Stimulated activated CD4-positive, alpha-beta T cell treated with anti-CD3 and anti-CD28 coated beads, Interleukin-15, amount 100 ng/mL, for 1 hour (primary cell): ENCODE results near the gene IFRD1.
"Not testable (repeated sequence)": the region's sequence is repeated elsewhere in the genome, so short reads cannot be mapped to it uniquely, and the experiment has no call there.

Source experiments
- DNase-seq, 2 donors: peaks; one replicate each; pipeline ENCODE4 v3.0.0-alpha.2; 2020; ENCODE audit warnings: low read depth in 1 of 2, low spot score in 1 of 2

IFRD1 gene

DNA sequence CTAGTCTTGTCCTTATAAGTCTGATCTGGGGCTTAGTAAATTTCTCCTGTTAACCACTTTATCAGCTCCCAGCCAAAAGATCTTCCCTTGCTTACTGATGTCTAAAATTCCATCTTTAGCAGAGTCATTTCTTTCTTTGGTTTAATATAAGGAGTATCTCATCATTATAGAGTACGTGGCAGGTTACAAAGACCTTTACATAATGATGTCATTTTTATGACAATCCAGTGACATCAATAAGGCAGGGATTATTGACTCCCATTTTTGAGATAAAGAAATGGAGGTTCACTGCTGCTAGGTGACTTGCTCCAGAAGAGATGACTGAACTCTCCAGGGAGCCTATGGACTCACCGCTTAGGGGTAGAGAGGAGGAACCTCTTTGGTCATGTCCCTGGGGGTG, 8.1 kb upstream of the IFRD1 start:
- DNase-seq, result no peak

DNA sequence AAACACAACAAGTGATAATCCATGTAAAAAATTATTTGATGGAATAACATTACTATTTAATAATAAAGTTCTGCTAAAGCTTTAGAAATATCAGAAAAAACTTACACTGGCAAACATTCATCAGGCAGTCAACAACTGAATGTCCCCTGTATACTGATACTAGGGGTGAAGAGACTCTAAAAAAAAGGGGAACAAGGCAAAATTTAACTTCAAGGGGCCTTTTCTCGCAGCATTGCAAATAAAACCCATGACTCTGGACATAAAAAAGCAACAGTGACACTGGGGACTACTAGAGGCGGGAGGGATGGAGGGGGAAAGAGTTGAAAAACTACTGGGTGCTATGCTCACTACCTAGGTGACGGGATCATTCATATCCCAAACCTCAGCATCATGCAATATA, 5.8 kb upstream of the IFRD1 start:
- DNase-seq, result no peak

DNA sequence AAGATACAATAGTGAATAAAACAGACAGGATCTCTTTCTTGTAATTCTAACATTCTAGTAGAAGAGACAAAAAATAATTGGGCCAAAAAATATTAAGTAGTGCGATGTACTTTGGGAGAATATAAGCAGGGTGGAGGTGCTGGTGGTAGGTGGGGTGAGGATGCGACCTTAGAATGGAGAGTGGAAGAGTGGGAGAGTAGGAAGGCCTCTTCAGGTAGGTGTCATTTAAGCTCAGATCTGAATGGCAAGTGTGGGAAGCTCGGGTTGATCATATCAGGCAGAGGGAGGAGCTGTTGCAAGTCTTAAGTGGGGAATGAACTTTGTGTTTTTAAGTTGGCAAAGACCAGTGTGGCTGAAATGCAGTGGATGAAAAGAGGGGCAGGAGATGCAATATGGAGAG, 3.8 kb upstream of the IFRD1 start:
- DNase-seq, result no peak

DNA sequence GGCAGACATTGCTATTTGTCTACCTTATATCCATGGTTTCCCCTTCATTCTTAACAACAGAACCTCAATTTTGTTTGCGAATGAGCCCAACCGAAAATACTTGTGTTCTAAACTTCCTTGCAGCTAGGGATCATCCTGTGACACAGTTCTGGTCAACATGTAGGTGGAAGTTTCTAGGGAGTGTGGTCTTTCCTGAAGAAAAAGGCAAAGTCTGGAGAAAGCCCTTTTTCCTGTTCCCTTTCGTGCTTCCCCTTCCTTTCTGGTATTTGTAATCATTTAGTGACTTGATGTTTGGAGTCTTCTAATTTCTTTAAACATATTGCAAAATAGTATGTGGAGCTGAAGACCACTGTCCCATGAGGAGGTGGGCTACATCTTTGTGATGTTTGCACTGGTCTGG, 2.9 kb upstream of the IFRD1 start:
- DNase-seq, result no peak

DNA sequence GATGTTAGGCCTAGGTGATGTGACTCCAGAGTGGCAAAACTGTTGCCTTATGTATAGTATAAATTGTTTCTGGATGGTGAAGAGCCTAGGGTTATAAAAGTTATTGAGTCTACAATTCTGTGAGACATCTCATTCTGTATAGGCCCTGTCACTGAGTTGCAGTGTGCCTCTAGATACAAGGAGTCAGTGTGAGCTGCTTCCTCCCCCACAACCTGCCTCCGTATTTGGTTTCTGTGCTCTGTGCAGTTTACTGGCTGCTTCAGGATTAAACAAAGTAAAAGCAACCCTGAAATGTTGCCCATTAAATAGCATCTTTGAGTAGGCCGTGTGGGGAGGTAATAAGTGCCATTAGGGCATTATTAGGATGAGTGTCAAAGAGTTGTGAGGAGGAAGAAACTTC, 1.9 kb upstream of the IFRD1 start:
- DNase-seq, result no peak

DNA sequence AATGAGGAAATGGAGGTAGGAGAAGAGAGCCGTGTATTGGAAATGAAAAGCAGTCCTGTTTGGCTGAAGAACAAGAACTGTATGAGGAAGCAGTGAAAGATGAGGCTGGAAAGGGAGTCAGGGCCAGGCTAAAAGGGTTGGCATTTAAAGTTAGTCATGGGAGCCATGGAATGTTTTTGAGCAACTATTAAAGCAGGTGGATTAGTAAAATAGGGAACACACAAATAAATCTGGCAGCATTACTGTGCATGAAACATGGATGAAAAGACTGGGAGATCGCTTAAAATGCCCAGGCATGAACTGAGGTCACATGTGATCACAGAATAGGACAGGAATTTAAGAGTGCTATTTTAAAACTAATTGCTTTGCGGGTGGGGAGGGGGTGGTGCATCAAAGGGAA, 1.4 kb upstream of the IFRD1 start:
- DNase-seq, result no peak

DNA sequence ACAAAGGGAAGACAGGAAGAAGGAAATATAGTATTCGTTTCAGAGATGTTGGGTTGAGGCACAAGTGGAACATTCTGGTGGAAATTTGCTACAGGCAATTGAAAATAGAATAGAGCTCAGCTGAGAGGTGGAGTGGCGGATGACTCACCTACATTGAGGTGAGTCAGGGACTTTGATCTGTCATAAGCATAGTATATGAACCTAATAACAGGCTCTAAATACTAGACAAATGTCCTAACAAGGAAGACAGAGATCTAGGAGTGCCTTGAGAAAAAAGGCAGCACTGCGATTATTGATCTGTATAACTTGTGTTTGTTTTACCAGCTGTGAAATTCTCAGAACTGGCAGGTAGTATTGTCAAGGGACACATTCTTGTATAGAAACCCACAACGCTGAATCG, 907 bp upstream of the IFRD1 start:
- DNase-seq, result peak in 1 of 2 donors; percentile 15

DNA sequence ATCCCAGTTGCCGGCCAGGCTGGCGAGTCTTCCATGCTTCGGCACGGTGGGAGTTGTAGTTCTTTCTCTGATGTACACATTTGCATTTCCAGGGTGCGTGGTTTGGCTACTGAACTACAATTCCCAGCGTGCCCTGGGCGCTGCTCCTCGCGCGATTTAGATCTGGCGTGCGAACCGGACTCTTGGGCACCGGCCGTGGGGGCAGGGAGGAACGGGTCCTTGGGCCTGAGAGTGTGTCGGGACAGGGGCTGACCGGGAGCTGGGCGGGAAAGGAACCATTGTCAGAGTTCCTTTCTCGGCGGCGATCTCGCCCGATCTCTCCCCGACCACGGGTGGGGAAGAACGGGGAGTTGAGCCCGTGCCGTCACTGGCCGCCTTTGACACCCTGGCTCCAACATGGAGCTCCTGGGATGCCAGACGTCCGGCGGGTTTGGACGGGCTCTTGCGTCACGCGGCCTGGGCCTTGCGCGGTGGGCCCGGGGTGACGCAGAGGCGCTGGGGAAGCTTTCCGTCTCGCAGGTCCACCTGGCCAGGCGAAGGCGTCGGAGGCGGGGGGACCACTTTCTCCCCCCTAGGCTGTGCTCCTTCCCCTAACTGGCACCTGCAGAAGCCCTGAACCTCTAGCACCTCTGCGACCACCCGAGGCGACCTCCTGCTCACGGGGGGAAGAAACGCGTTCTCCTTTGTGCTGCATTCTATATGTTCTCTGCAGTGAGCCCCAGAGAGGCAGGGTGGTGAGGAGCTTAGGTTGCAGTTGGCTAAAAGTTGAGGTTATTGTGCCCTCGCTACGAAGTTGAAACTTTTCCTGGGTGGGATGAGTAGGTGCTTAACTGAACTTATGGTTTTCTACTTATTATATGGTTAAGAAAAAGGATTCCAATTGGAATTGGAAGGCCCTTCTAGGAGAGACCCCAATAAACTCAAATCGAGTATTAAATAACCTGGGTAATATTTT, 824 bp downstream of the IFRD1 start:
- peak; percentile 63 to 70 for DNase-seq

DNA sequence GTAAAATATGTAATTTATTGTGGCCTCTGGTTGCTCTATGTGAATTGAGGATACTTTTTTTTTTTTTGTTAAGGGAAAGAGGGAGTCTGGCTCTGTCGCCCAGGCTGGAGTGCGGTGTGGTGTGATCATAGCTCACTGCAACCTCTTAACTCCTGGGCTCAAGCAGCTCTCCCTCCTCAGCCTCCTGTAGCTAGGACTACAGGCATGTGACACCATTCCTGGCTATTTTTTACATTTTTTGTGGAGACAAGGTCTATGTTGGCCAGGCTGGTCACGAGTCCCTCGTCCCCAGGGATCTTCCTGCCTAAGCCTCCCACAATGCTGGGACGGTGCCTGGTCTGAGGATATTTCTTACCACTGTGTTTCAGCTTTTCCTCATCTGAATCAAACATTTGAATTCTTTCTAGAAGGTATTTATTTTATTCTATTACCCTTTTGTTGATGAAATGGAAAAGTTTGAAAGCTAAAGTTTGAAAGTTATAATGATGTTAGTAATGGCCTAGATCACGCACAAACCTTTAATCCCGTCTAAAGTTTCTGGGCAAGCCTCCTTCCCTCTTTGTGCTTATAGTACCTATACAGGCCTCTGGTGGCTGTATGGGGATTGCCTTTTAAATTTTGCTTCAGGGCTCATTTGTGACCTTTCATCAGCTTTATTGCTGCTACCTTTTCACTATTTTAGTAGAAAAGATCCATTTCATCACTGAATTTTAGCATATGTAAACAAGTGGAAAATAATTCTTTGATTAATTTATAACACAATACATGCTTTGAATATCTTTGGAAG, 2.0 kb downstream of the IFRD1 start:
- DNase-seq, result no peak

DNA sequence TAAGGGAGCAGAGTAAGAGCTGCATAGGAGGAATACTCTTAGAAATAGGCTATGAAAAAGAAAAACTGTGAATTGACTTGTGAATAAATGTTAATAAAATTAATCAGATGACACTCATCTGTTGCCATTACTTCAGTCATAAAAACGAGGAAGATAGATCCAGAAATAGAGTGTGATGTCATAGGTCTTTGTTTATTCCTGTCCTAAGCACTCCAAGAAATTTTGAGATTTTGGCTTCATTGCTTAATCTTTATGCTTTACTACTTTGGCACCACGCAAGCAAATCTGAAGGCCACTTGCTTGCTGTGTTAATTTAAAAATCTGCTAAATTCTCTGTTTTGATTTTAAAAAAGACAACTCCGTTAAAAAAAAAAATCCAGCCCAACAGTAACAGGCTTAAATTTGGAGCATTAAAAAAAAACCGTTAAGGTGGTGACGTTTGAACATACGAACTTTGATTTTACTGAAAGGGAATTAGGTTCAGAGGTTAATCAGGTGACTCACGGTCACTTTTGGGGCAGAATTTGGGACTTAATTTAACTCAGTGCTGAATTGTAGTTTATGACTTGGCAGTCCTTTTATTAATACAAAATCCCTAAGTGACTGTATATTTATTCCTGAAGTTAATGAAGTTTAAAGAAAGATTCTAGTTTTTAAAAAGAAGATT, 3.4 kb downstream of the IFRD1 start:
- DNase-seq, result no peak

DNA sequence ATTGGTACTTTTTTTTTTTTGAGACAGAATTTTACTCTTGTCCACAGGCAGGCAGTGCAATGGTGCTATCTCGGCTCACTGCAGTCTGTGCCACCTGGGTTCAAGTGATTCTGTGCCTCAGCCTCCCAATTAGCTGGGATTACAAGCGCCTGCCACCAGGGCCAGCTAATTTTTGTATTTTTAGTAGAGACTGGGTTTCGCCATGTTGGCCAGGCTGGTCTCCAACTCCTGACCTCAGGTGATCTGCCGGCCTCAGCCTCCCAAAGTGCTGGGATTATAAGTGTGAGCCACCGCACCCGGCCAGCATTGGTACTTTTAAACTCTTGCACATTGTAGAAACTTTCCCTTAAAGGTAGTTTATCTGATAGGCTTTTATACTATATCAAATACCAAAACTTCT, 3.9 kb downstream of the IFRD1 start:
- DNase-seq, result not testable (repeated sequence)

DNA sequence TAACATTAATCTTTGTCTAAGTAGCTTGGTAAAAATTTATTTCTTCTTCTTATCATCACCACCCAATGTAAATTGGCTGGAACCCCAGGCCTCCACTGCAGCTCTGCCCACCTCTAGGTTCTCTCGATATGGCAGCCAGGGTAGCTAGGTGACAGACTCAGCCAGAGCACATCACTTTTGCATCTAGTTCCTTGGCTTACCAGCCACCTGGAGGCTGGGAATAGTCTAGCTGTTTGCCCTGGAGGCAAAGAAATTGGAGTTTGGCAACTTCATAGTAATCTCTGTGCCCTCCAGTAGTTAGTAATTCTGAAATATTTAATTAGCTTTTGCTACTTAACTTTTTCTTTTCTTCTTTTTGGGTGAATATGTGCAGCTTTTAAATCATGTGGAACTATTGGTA, 9.4 kb downstream of the IFRD1 start:
- no peak for DNase-seq

DNA sequence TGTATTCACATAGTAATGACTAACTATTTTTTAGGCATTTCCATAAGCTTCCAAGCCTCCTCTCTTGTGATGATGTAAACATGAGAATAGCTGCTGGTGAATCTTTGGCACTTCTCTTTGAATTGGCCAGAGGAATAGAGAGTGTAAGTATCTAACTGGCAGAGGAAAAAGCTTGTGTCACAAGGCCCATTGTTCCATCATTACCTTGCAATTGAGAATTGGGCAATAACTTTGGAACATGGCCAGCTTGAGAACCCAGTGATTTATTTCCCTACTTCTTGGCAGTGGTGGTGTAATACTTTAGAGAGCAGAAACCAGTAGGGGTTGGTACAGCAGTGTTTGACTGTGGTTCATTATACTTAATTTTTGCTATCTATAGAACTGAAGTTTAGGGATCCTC, 12.0 kb downstream of the IFRD1 start:
- no peak for DNase-seq

DNA sequence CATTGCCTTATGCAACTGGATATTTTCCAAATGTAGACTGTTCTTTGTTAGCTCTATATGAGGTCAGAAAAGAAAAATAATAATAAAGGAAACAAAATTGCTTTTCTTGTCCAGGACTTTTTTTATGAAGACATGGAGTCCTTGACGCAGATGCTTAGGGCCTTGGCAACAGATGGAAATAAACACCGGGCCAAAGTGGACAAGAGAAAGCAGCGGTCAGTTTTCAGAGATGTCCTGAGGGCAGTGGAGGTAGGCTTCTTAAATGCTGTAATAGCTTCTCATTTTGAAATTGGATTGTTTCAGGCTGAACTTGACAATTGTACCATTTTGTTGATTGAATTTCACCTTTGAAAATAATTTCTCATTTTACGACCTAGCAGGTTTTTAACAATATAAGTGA, 17.6 kb downstream of the IFRD1 start:
- no peak for DNase-seq

DNA sequence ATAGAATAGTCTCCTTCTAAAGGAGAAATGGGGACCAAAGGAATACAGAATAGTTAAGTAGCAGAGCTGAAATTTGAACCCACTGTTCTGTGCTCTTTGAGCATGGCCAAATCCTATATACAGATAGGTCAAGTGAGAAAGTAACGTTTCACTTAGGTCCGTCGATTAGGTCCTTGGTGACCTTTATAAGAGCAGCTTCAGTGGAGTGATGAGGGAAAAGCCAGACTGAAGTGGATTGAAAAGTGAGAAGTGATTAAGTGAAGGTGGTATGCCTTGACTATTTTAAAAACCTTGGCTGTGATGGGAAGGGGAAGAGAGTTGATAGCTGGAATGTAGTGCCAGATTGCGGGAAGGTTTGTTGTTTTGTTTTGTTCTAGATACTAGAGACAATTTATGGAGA, 19.9 kb downstream of the IFRD1 start:
- no peak for DNase-seq

DNA sequence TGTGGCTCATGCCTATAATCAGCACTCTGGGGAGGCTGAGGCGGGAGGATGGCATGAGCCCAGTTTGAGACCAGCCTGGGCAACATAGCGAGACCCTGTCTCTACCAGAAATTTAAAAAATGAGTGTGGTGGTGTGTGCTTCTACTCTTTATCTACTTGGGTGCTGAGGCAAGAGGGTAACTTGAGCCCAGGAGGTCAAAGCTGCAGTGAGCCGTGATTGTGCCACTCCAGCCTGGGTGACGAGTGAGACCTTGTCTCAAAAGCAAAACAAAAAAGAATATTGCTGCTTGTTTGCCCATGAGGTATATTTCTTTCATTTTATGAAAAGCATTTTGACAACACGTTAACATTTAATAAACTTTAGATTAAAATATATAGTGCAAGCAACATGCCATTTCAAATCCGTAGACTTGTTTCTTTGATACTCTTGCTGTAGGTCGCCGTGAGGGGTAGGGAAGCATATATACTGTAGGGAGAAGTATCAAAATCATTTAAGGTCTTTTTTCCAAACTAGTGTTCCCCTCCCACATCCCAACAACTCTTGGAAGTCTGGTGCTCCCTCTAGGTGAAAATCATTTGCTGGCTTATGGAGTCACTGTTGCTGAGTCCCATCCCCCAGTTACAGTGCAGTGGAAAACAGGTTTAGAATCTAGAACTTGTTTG, 26.3 kb downstream of the IFRD1 start:
- DNase-seq, result no peak

DNA sequence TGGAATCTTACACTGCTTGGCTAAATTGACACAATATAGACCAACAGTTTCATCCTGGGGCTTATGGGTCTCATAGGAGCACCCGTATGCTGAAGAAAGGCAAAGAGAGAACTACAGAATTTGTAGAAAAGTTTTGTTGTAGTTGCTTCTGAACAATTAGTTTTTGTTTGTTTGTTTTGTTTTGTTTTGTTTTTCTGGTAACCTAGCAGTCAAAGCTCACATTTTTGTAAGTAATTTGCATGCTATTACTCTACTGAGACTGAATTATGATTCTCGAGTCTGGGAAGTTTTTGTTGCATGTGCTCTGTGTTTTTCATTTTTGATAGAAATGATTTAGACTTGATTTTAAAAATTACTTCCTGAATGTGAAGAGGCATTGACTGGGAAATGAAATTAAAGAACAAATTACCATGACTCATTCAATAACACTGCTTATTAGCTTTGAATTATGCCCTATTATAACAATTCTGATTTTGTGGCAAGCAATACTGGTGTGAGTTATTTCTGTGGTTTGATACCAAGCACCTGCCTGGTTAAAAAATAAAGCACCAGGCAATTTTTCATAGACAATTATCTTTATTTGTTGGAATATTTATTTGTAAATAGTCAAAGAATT, 31.0 kb downstream of the IFRD1 start:
- no peak for DNase-seq

DNA sequence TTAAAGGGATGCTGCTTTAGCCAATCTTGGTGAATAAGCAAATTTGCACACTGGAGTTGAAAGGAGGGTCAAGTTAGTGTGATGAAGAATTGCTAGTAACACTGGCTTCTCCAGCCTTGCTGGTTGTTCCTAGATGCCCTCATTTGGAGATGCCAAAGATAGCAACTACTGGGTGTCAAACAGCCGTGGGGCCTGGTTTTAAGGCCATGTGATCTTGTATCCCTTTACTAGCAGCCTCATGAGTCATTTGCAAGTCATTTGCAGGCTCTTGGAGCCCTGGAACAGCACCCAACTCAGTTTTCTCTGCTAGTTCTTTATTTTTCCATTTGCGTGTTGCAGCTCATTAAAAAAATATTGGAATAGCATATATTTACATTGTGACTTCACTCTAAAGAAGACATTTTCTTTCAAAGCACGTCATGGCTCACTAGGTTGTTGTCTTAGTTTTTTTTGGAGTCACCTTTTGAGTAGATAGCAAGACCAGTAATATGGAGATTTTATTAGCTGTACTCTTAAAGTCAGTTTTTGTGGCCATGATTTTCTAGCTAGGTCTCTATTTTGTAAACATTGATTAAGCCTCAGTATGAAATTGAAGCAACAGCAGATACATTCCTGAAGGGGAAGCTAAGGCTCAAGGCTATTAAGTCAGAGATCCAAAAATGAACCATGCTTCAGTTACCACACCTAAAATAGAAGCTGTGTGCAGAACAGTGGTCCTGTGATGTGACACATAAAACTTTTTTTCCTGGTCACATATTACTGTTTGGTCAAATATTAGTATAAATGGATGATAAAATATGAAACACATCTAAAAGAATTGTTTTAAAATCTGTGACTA, 31.8 kb downstream of the IFRD1 start:
- DNase-seq, result no peak

DNA sequence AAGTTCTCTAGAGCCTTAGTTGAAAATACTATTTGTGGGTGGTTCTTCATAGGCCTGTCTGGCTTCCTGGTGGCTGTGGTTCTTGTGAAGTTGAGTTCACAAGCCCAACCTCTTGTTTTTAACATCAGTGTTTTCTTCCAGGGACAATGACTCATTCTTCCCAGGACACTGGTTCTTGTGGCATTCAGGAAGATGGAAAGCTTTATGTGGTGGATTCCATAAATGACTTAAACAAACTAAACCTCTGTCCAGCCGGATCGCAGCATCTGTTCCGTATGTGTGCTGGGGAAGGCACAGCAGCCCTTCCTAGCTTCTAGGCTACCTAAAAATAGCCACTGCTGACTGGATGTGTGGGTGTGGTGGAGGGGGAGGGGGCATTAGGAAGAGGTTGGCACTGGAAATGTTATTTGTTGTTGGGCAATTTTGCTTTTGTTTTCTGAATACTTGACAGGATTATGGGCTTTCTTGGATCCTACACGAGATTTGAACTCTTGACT, 34.5 kb downstream of the IFRD1 start:
- no peak for DNase-seq

DNA sequence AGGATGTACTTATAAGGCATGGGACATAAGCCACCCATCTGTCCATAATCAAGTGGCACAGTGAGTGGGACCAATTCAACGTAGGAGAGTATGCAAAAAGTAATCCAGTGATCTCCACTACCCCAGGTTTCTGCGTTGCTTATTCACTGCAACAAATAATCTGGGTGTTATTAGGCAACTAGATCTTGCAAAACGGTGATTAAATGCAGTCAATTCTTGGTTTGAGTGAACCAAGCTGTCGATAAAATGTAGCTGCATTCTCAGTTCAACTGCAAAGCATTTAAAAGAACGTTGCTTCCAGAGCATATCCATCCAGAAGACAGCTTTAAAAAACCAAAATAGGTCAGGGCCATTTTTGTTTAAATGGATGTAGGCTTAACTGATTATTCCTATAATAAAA, 35.5 kb downstream of the IFRD1 start:
- DNase-seq, result no peak
